ENCODE data around the gene BAZ2B. TPM values are rescaled to one million over a fixed set of nuclear protein-coding genes. Genes with fewer than 3 reads are reported as not detected.

Gene BAZ2B
- total RNA-seq, 1 experiment from 2014 or later = 47.6 TPM

- Histone ChIP-seq H3K27me3 (replicated peaks; ENCODE audit: insufficient read depth, low read depth, low read length, poor library complexity) (no peaks in the 10 kb centered on the region), H3K9me3 (ENCODE audit: low read depth, low read length, poor library complexity, severe bottlenecking) (peaks cover 7% of the 10 kb centered on the region), H3K36me3 (ENCODE audit: insufficient read depth, low read length, poor library complexity, severe bottlenecking) (no peaks in the 10 kb centered on the region), H3K4me3 (ENCODE audit: low read depth, low read length, poor library complexity, severe bottlenecking) (no peak overlapping the region), H3K27ac (ENCODE audit: low read depth, low read length, poor library complexity, severe bottlenecking) (no peak overlapping the region), H3K4me1 (ENCODE audit: insufficient read depth, low read length, poor library complexity, severe bottlenecking) (peaks cover 5% of the 10 kb centered on the region)
- no TSS peak for BruUV-seq (replicated peaks)
- ChIA-PET POLR2A (ENCODE audit: low non-redundant PET) (interaction anchor here (0.7 kb wide), 1 partner anchor 13 kb away, joined by 3 read pairs; no protein-coding TSS in a partner anchor), CTCF (no interaction called here)
- intact Hi-C loops (cut with micrococcal nuclease; ENCODE audit: unreplicated experiment) = no loop called here
- TF ChIP-seq EZH2 (IDR thresholded peaks at IDR 0.05; ENCODE audit: borderline replicate concordance, low read depth, low read length, poor library complexity, severe bottlenecking) (no peak), CTCF (conservative IDR thresholded peaks at IDR 0.05; ENCODE audit: low read depth, low read length) (no peak)
- no peak for DNase-seq (ENCODE audit: low spot score)
Measured at GRCh38 chr2:159558479-159558878, 57.9 kb downstream of the BAZ2B start.

GRCh38 chr2:159557437-159558034, 58.8 kb downstream of the BAZ2B start:
- Histone ChIP-seq H3K36me3 (ENCODE audit: insufficient read depth, low read length, poor library complexity, severe bottlenecking) (no peaks in the 10 kb centered on the region), H3K4me3 (ENCODE audit: low read depth, low read length, poor library complexity, severe bottlenecking) (no peak overlapping the region), H3K4me1 (ENCODE audit: insufficient read depth, low read length, poor library complexity, severe bottlenecking) (peaks cover 5% of the 10 kb centered on the region), H3K27me3 (replicated peaks; ENCODE audit: insufficient read depth, low read depth, low read length, poor library complexity) (no peaks in the 10 kb centered on the region), H3K27ac (ENCODE audit: low read depth, low read length, poor library complexity, severe bottlenecking) (no peak overlapping the region), H3K9me3 (ENCODE audit: low read depth, low read length, poor library complexity, severe bottlenecking) (peaks cover 7% of the 10 kb centered on the region)
- CTCF ChIA-PET = no interaction called here
- POLR2A ChIA-PET (ENCODE audit: low non-redundant PET) = no interaction called here
- BruUV-seq (replicated peaks) = no TSS peak
- TF ChIP-seq EZH2 (IDR thresholded peaks at IDR 0.05; ENCODE audit: borderline replicate concordance, low read depth, low read length, poor library complexity, severe bottlenecking) (no peak), CTCF (conservative IDR thresholded peaks at IDR 0.05; ENCODE audit: low read depth, low read length) (peak; percentile 59)
- DNase-seq (ENCODE audit: low spot score) = peak; percentile 42
- intact Hi-C loops (cut with micrococcal nuclease; ENCODE audit: unreplicated experiment) = no loop called here

GRCh38 chr2:159555651-159556392, 60.5 kb downstream of the BAZ2B start:
- POLR2A ChIA-PET (ENCODE audit: low non-redundant PET) = interaction anchor here (0.6 kb wide), 1 partner anchor 159 kb away, joined by 6 read pairs; no protein-coding TSS in a partner anchor
- H3K27ac ChIP-seq (ENCODE audit: low read depth, low read length, poor library complexity, severe bottlenecking) = no peak overlapping the region
- BruUV-seq (replicated peaks) = no TSS peak
- DNase-seq (ENCODE audit: low spot score) = no peak
- H3K4me3 ChIP-seq (ENCODE audit: low read depth, low read length, poor library complexity, severe bottlenecking) = no peak overlapping the region
- CTCF ChIA-PET = no interaction called here
- peaks cover 5% of the 10 kb centered on the region for H3K4me1 ChIP-seq (ENCODE audit: insufficient read depth, low read length, poor library complexity, severe bottlenecking)
- no peak for TF ChIP-seq CTCF (conservative IDR thresholded peaks at IDR 0.05; ENCODE audit: low read depth, low read length)
- TF ChIP-seq EZH2 (IDR thresholded peaks at IDR 0.05; ENCODE audit: borderline replicate concordance, low read depth, low read length, poor library complexity, severe bottlenecking) = no peak
- intact Hi-C loops (cut with micrococcal nuclease; ENCODE audit: unreplicated experiment) = no loop called here
- peaks cover under 1% of the 10 kb centered on the region for H3K9me3 ChIP-seq (ENCODE audit: low read depth, low read length, poor library complexity, severe bottlenecking)
- no peaks in the 10 kb centered on the region for H3K36me3 ChIP-seq (ENCODE audit: insufficient read depth, low read length, poor library complexity, severe bottlenecking)
- H3K27me3 ChIP-seq (replicated peaks; ENCODE audit: insufficient read depth, low read depth, low read length, poor library complexity) = no peaks in the 10 kb centered on the region
